NCI-H187 treated with DMSO at 0.1 percent for 48 hours (cell line): ENCODE measurements around the gene ARMC9.
"Not testable (repeated sequence)": the region's sequence is repeated elsewhere in the genome, so short reads cannot be mapped to it uniquely, and the experiment has no call there.

Experiments used
- DNase-seq: peaks from one replicate; lab custom pipeline; 2025; lab: John Stamatoyannopoulos, UW

ARMC9 gene

GRCh38 chr2:231244382-231245248 lies 46.2 kb downstream of the ARMC9 start:
- no peak for DNase-seq

GRCh38 chr2:231245249-231246094 lies 47.0 kb downstream of the ARMC9 start:
- no peak for DNase-seq

- DNase-seq: no peak
Measured at GRCh38 chr2:231246171-231246842, 47.9 kb downstream of the ARMC9 start.

- DNase-seq: no peak
Measured at GRCh38 chr2:231250146-231250545, 51.7 kb downstream of the ARMC9 start.

GRCh38 chr2:231250698-231251097 lies 52.3 kb downstream of the ARMC9 start:
- no peak for DNase-seq

GRCh38 chr2:231253292-231253691 lies 54.9 kb downstream of the ARMC9 start:
- DNase-seq: not testable (repeated sequence)

- DNase-seq: no peak
Measured at GRCh38 chr2:231256494-231256893, 58.1 kb downstream of the ARMC9 start.

GRCh38 chr2:231257763-231258162 lies 59.3 kb downstream of the ARMC9 start:
- no peak for DNase-seq

GRCh38 chr2:231258701-231259100 lies 60.3 kb downstream of the ARMC9 start:
- no peak for DNase-seq

GRCh38 chr2:231259104-231259503 lies 60.7 kb downstream of the ARMC9 start:
- DNase-seq: no peak

GRCh38 chr2:231260442-231261208 lies 62.2 kb downstream of the ARMC9 start:
- DNase-seq: no peak

GRCh38 chr2:231263118-231263831 lies 64.8 kb downstream of the ARMC9 start:
- DNase-seq: no peak

- DNase-seq: no peak
Measured at GRCh38 chr2:231270221-231271114, 72.0 kb downstream of the ARMC9 start.

- no peak for DNase-seq
Measured at GRCh38 chr2:231272991-231273390, 74.6 kb downstream of the ARMC9 start.

- no peak for DNase-seq
Measured at GRCh38 chr2:231276987-231277386, 78.6 kb downstream of the ARMC9 start.

GRCh38 chr2:231277962-231278361 lies 79.5 kb downstream of the ARMC9 start:
- no peak for DNase-seq

GRCh38 chr2:231278868-231279267 lies 80.4 kb downstream of the ARMC9 start:
- DNase-seq: no peak

- DNase-seq: no peak
Measured at GRCh38 chr2:231280846-231281245, 82.4 kb downstream of the ARMC9 start.

GRCh38 chr2:231284296-231284695 lies 85.9 kb downstream of the ARMC9 start:
- no peak for DNase-seq

- DNase-seq: no peak
Measured at GRCh38 chr2:231286964-231287363, 88.5 kb downstream of the ARMC9 start.
